Measurements from ENCODE around the gene SGMS1.

DNA sequence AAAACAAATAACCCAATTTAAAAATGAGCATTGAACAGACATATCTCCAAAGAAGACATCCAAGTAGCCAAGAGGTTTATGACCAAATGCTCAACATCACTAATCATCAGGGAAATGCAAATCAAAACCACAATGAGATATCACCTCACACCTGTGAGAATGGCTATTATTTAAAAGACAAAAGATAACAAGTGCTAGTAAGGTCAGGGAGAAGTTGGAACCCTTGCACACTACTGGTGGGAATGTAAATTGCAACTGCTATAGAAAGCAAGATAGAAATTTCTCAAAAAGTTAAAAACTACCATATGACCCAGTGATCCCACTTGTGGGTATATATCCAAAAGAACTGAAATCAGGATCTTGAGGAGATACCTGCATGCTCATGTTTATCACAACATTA lies 49.5 kb downstream of the SGMS1 start:
- TF ChIP-seq TAF1 (IDR thresholded peaks at IDR 0.05; ENCODE audit: borderline replicate concordance, insufficient read depth, low read length), result no peak
- TF ChIP-seq POLR2AphosphoS5 (IDR thresholded peaks at IDR 0.05; ENCODE audit: low read depth, low read length), result no peak
